ENCODE data around the gene HNF4A.

The HNF4A gene

GRCh38 chr20:44426879-44427790 is 71.6 kb downstream of the HNF4A start:
- no peak for DNase-seq (ENCODE audit: low spot score)

- DNase-seq (ENCODE audit: low spot score) = no peak
Measured at GRCh38 chr20:44427804-44428173, 72.3 kb downstream of the HNF4A start.

GRCh38 chr20:44428174-44429016 is 72.9 kb downstream of the HNF4A start:
- DNase-seq (ENCODE audit: low spot score) = no peak

- DNase-seq (ENCODE audit: low spot score) = no peak
Measured at GRCh38 chr20:44429017-44429339, 73.5 kb downstream of the HNF4A start.

- no peak for DNase-seq (ENCODE audit: low spot score)
Measured at GRCh38 chr20:44429419-44430269, 74.1 kb downstream of the HNF4A start.

- DNase-seq (ENCODE audit: low spot score) = no peak
Measured at GRCh38 chr20:44430270-44431065, 75.0 kb downstream of the HNF4A start.

- DNase-seq (ENCODE audit: low spot score) = no peak
Measured at GRCh38 chr20:44431118-44431501, 75.6 kb downstream of the HNF4A start.

- DNase-seq (ENCODE audit: low spot score) = no peak
Measured at GRCh38 chr20:44431502-44432234, 76.2 kb downstream of the HNF4A start.

- no peak for DNase-seq (ENCODE audit: low spot score)
Measured at GRCh38 chr20:44432618-44433577, 77.4 kb downstream of the HNF4A start.

GRCh38 chr20:44433751-44434538 is 78.4 kb downstream of the HNF4A start:
- DNase-seq (ENCODE audit: low spot score) = no peak

- DNase-seq (ENCODE audit: low spot score) = no peak
Measured at GRCh38 chr20:44435630-44436335, 80.3 kb downstream of the HNF4A start.

- DNase-seq (ENCODE audit: low spot score) = no peak
Measured at GRCh38 chr20:44436393-44436792, 80.9 kb downstream of the HNF4A start.

GRCh38 chr20:44437497-44437896 is 82.0 kb downstream of the HNF4A start:
- DNase-seq (ENCODE audit: low spot score) = no peak

- DNase-seq (ENCODE audit: low spot score) = no peak
Measured at GRCh38 chr20:44438782-44439181, 83.3 kb downstream of the HNF4A start.

GRCh38 chr20:44439318-44439717 is 83.8 kb downstream of the HNF4A start:
- no peak for DNase-seq (ENCODE audit: low spot score)

- no peak for DNase-seq (ENCODE audit: low spot score)
Measured at GRCh38 chr20:44442298-44443070, 87.0 kb downstream of the HNF4A start.
